K562 treated with DMSO at 1 percent for 12 hours (cell line): Measurements from ENCODE around the gene TEX11. TPM values are rescaled to one million over a fixed set of nuclear protein-coding genes. Genes with fewer than 3 reads are reported as not detected.

Experiments
- total RNA-seq: library from RNA; unstranded; fragments of 300-600 nt; gene quantifications from 2 replicates; pipeline ENCODE4 v1.2.3, GENCODE V29; 2022; ENCODE audit not compliant: insufficient read depth

Gene TEX11
- total RNA-seq = 0.47 and 1.0 TPM in 2 replicates

DNA sequence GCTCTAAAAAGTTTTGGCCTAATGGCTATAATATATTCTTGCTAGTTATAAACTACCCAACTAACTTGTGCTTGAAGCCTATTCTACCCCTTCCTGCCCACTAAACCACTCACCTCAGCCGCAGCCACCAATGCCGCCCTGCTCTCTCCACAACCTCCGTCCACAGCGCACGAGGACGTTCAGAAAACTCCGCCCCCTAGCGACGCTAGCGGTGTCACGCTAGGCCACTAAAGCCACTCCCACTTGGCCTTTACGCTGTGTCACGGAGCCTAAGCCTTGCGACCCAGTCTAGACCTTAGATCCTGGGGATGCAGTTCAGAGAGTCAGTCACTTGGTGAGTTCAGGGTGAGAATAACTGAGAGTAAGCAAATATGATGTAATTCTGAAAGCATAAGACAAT lies at the start of gene TEX11:
TEX11 (minus strand) TSS at position 171 of the 400 bp plus-strand sequence. CDS start 922 bp downstream, outside the sequence.

Other genes starting within 250 kb of the TEX11 start
- not detected in 2 replicates for gene SLC7A3, start 22.4 kb upstream of the TEX11 start, total RNA-seq
- 23.3 and 39.3 TPM in 2 replicates for gene SNX12, start 159.6 kb upstream of the TEX11 start, total RNA-seq
- 15.4 and 24.4 TPM in 2 replicates for gene FOXO4, start 187.1 kb upstream of the TEX11 start, total RNA-seq
- 1.5 TPM in 1 of 2 replicates, not detected in the other for gene CXorf65, start 198.0 kb upstream of the TEX11 start, total RNA-seq
- gene IL2RG, start 202.9 kb upstream of the TEX11 start, total RNA-seq = 6.2 and 7.0 TPM in 2 replicates
- 7.6 and 52.7 TPM in 2 replicates for gene MED12, start 209.9 kb upstream of the TEX11 start, total RNA-seq
- 0.58 and 2.1 TPM in 2 replicates for gene NLGN3, start 236.1 kb upstream of the TEX11 start, total RNA-seq